ENCODE measurements around the gene HOXB8.

DNA sequence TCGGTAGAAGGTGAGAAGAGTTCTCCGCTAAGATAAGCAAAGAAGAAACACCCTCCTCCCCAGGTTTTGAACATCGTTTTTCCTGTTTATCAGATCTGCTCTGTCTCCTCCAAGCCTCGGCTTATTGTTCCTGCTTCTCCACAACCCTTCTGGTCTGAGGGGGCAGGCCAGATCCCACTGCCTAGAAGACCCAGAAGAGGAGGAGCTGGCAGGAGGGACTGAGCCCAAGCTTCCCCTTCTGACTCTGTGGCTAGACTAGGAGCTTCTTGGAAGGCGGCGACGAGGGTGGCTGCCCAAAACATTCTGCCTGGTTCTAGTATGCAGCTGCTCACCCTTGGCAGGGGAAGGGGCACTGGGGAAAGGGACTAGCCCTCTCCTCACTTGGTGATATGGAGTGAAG is 16.4 kb downstream of the HOXB8 start:
- TF ChIP-seq FOXM1 (IDR thresholded peaks at IDR 0.05; ENCODE audit: borderline replicate concordance) (no peak), ZNF384 (IDR thresholded peaks at IDR 0.05) (no peak), FOXA1 (IDR thresholded peaks at IDR 0.05) (no peak), FOXK2 (IDR thresholded peaks at IDR 0.05) (no peak), TARDBP (IDR thresholded peaks at IDR 0.05) (no peak), CTBP1 (IDR thresholded peaks at IDR 0.05; ENCODE audit: borderline replicate concordance) (no peak), NFRKB (IDR thresholded peaks at IDR 0.05) (no peak), SP1 (IDR thresholded peaks at IDR 0.05) (no peak), SUZ12 (IDR thresholded peaks at IDR 0.05) (no peak), ELF4 (IDR thresholded peaks at IDR 0.05) (no peak), HDGF (IDR thresholded peaks at IDR 0.05; ENCODE audit: borderline replicate concordance) (no peak), BHLHE40 (IDR thresholded peaks at IDR 0.05; ENCODE audit: borderline replicate concordance) (no peak), LEF1 (IDR thresholded peaks at IDR 0.05; ENCODE audit: borderline replicate concordance) (no peak)
